Hepatocyte (in vitro differentiated cells): Measurements from ENCODE around the gene ARPC1B. TPM values are rescaled to one million over a fixed set of nuclear protein-coding genes. Genes with fewer than 3 reads are reported as not detected.
"Not testable (repeated sequence)": the region's sequence is repeated elsewhere in the genome, so short reads cannot be mapped to it uniquely, and the experiment has no call there.

Source experiments
- DNase-seq: peaks from one replicate; pipeline ENCODE4 v3.0.0-alpha.2; 2016; ENCODE audit warnings: low spot score
- H2AFZ ChIP-seq: fragments of 200-600 bp; sonication (generic); 2 replicates; pipeline ENCODE4 v1.6.0; 2016; ENCODE audit warnings: antibody characterized with exemption, mild to moderate bottlenecking
- H3K27ac ChIP-seq: fragments of 200-600 bp; sonication (generic); 2 replicates; pipeline ENCODE4 v1.5.1; 2016; ENCODE audit warnings: mild to moderate bottlenecking
- H3K27me3 ChIP-seq: fragments of 200-600 bp; sonication (generic); 2 replicates; pipeline ENCODE4 v1.6.1; 2016
- H3K36me3 ChIP-seq: fragments of 200-600 bp; sonication (generic); replicated peaks from 2 replicates; pipeline ENCODE4 v1.5.1; 2016; ENCODE audit warnings: low read depth; ENCODE audit not compliant: insufficient read depth
- H3K4me1 ChIP-seq: fragments of 200-600 bp; sonication (generic); 2 replicates; pipeline ENCODE4 v1.5.1; 2016; ENCODE audit warnings: mild to moderate bottlenecking, moderate library complexity; ENCODE audit not compliant: insufficient read depth
- H3K4me2 ChIP-seq: fragments of 200-600 bp; sonication (generic); 2 replicates; pipeline ENCODE4 v1.6.0; 2016
- H3K4me3 ChIP-seq: fragments of 200-600 bp; sonication (generic); 2 replicates; pipeline ENCODE4 v1.5.1; 2016; ENCODE audit warnings: mild to moderate bottlenecking
- H3K79me2 ChIP-seq: fragments of 200-600 bp; sonication (generic); 2 replicates; pipeline ENCODE4 v1.6.0; 2017; ENCODE audit warnings: mild to moderate bottlenecking
- H3K9me2 ChIP-seq: fragments of 200-600 bp; sonication (generic); replicated peaks from 2 replicates; pipeline ENCODE4 v1.6.0; 2017; ENCODE audit warnings: mild to moderate bottlenecking; ENCODE audit not compliant: insufficient read depth
- H3K9me3 ChIP-seq: fragments of 200-600 bp; sonication (generic); 2 replicates; pipeline ENCODE4 v1.5.1; 2016; ENCODE audit warnings: low read depth, mild to moderate bottlenecking
- H4K20me1 ChIP-seq: fragments of 200-600 bp; sonication (generic); 2 replicates; pipeline ENCODE4 v1.6.0; 2016; ENCODE audit warnings: mild to moderate bottlenecking; ENCODE audit not compliant: insufficient read depth, poor library complexity, severe bottlenecking
- EZH2 ChIP-seq: fragments of 200-600 bp; sonication (generic); IDR thresholded peaks from 2 replicates; pipeline ENCODE4 v1.6.1; 2016; ENCODE audit warnings: antibody characterized with exemption, mild to moderate bottlenecking, borderline replicate concordance
- EZH2phosphoT487 ChIP-seq: fragments of 200-600 bp; sonication (generic); IDR thresholded peaks from one replicate; pipeline ENCODE4 v1.6.1; 2018; ENCODE audit warnings: antibody characterized with exemption, mild to moderate bottlenecking, low read depth, moderate library complexity; ENCODE audit not compliant: unreplicated experiment, severe bottlenecking
- WGBS: methylation state at CpG from one replicate; pipeline ENCODE4 v1.1.6; 2016; ENCODE audit warnings: low lambda C conversion rate; ENCODE audit errors: missing lambda C conversion rate; 5-methylcytosine and 5-hydroxymethylcytosine counted together
- polyA plus RNA-seq: library from polyadenylated mRNA; unstranded; fragments of >200 nt; fragmentation: Nextera tagmentation; extraction: Ambion mirVana; gene quantifications from 2 replicates; pipeline ENCODE4 v1.2.1, GENCODE V29; 2016
- total RNA-seq: library from RNA; depleted of rRNA; stranded (reverse); fragments of >200 nt; gene quantifications from 2 replicates; pipeline ENCODE4 v1.2.3, GENCODE V29; 2014
- TF ChIP-seq, protein P1 (sequence below): fragments of 200-600 bp; sonication (generic); IDR thresholded peaks from 2 replicates; pipeline ENCODE4 v1.5.1; 2016; ENCODE audit warnings: antibody characterized with exemption, mild to moderate bottlenecking; ENCODE audit not compliant: poor library complexity

ARPC1B gene
- total and polyA plus RNA-seq, 2 experiments from 2014 or later = 153 to 205 TPM

DNA sequence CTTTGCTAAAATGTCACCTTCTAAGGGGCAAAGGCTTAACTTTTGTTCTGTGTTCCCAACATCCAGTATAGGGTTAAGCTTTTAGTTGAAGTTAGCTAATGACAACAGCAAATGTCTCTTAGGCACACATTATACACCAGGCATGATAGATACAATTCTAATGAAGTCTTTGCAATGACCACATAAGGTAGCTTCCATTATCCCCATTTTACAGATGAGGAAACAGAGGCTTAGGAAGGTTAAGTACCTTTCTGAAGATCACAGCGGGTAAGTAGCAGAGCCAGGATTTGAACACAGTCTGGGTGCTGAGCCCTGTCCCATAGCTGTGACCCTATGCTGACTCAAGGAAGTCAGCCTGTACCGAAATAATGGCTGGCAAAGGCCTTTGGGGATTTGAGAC, 36.1 kb downstream of the ARPC1B start:
- WGBS = 92% methylated on average over 2 of the region's 2 CpGs
- peaks cover 79% of the 10 kb centered on the region for H3K79me2 ChIP-seq
- no peak overlapping the region for H3K4me3 ChIP-seq

DNA sequence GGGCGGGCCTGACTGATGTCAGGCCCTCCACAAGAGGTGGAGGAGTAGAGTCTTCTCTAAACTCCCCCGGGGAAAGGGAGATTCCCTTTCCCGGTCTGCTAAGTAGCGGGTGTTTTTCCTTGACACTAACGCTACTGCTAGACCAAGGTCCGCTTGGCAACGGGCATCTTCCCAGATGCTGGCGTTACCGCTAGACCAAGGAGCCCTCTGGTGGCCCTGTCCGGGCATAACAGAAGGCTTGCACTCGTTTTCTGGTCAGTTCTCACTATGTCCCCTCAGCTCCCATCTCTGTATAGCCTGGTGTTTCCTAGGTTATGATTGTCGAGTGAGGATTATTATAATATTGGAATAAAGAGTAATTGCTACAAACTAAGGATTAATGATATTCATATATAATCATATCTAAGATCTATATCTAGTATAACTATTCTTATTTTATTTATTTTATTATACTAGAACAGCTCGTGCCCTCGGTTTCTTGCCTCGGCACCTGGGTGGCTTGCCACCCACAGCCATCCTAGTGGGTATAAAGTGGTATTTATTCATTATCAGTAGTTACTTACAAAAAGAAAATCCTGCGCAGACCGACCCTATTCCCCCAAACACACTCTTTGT, 41.1 kb downstream of the ARPC1B start:
- peaks cover 37% of the 10 kb centered on the region for H3K79me2 ChIP-seq
- TF ChIP-seq, protein P1, sequence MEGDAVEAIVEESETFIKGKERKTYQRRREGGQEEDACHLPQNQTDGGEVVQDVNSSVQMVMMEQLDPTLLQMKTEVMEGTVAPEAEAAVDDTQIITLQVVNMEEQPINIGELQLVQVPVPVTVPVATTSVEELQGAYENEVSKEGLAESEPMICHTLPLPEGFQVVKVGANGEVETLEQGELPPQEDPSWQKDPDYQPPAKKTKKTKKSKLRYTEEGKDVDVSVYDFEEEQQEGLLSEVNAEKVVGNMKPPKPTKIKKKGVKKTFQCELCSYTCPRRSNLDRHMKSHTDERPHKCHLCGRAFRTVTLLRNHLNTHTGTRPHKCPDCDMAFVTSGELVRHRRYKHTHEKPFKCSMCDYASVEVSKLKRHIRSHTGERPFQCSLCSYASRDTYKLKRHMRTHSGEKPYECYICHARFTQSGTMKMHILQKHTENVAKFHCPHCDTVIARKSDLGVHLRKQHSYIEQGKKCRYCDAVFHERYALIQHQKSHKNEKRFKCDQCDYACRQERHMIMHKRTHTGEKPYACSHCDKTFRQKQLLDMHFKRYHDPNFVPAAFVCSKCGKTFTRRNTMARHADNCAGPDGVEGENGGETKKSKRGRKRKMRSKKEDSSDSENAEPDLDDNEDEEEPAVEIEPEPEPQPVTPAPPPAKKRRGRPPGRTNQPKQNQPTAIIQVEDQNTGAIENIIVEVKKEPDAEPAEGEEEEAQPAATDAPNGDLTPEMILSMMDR = peak; percentile 50
- not testable (repeated sequence) for H2AFZ ChIP-seq, H3K4me2 ChIP-seq, H3K9me2 ChIP-seq, H3K4me1 ChIP-seq, H3K4me3 ChIP-seq, H3K27me3 ChIP-seq, H3K27ac ChIP-seq, H3K9me3 ChIP-seq, H4K20me1 ChIP-seq, H3K36me3 ChIP-seq
- peak; percentile 53 for DNase-seq
- 81% methylated on average over 17 of the region's 17 CpGs for WGBS

More for the DNA sequence above, 36.1 kb downstream of the ARPC1B start:
- Histone ChIP-seq H4K20me1 (peaks cover 18% of the 10 kb centered on the region), H2AFZ (no peak overlapping the region), H3K27me3 (no peaks in the 10 kb centered on the region), H3K36me3 (peaks cover 3% of the 10 kb centered on the region), H3K27ac (no peak overlapping the region), H3K4me2 (peak overlapping the region; percentile 87), H3K9me3 (no peaks in the 10 kb centered on the region), H3K9me2 (no peaks in the 10 kb centered on the region), H3K4me1 (peaks cover 23% of the 10 kb centered on the region)
- TF ChIP-seq EZH2 = no peak
- no peak for DNase-seq

DNA sequence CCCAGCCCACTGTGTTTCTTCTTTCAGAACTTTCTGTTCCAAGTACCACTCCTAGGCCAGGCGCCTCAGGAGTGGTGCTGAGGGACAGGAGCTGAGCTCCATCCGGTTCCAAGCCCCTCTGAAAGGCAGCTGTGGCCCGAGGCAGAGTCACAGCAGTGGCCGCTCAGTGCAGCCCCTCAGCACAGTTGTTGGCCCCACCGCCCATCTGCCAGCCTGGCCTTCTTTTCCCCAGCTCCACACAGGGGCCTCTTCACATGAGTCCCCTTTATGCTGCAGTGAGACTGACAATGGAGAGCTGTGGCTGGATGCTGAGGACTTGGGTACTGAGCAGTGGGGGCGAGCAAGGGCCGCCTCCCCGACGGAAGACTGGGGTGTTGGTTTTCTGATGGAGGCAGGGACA, 43.7 kb downstream of the ARPC1B start:
- H3K9me2 ChIP-seq = no peaks in the 10 kb centered on the region
- no peaks in the 10 kb centered on the region for H4K20me1 ChIP-seq
- H3K4me2 ChIP-seq = no peak overlapping the region
- H3K36me3 ChIP-seq = peaks cover 3% of the 10 kb centered on the region
- DNase-seq = no peak
- no peak overlapping the region for H3K27ac ChIP-seq
- H3K4me3 ChIP-seq = no peak overlapping the region
- H2AFZ ChIP-seq = no peak overlapping the region
- 92% methylated on average over 9 of the region's 9 CpGs for WGBS
- no peak for TF ChIP-seq EZH2phosphoT487
- TF ChIP-seq EZH2 = no peak
- TF ChIP-seq, protein P1 = no peak
- H3K9me3 ChIP-seq = no peaks in the 10 kb centered on the region
- H3K4me1 ChIP-seq = no peaks in the 10 kb centered on the region
- no peaks in the 10 kb centered on the region for H3K27me3 ChIP-seq
- peaks cover 15% of the 10 kb centered on the region for H3K79me2 ChIP-seq

DNA sequence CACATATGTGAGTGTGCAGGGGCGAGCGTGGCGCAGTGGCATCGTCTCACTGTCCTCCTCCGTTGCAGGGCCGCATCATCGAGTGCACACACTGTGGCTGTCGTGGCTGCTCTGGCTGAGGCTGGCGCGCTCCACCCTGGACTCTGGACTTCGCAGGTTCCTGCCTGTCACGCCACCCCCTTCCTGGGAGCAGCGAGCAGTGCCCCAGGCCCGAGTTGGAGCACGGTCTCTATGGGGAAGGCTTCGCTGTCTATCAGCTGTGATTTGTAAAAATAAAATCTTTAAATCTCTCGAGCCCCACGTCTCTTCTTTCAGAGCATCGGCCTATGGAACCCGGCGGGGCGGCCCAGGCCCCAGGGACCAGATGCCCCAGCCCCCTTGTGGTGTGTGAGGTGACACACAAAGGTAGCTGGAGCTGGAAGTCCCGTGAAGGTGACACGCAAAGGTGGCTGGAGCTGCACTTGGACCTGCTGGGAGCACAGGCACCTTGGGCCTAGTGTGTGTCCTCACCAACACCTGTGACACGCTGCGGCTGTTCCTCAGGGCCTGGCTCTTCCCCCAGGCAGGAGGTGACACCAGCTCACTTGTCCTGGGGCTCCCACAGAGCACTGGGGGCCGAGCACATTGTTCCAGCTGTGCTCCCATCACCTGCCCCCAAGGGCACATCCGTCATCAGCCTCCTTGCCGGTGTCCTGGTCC, 44.9 kb downstream of the ARPC1B start:
- Histone ChIP-seq H3K36me3 (no peaks in the 10 kb centered on the region), H3K4me3 (no peak overlapping the region), H3K27me3 (no peaks in the 10 kb centered on the region), H3K4me2 (no peak overlapping the region), H3K9me2 (no peaks in the 10 kb centered on the region), H3K4me1 (no peaks in the 10 kb centered on the region), H3K79me2 (peaks cover 3% of the 10 kb centered on the region), H4K20me1 (no peaks in the 10 kb centered on the region), H3K9me3 (no peaks in the 10 kb centered on the region), H2AFZ (no peak overlapping the region), H3K27ac (no peak overlapping the region)
- WGBS = 96% methylated on average over 29 of the region's 29 CpGs
- DNase-seq = no peak
- no peak for TF ChIP-seq EZH2phosphoT487
- no peak for TF ChIP-seq EZH2
